ENCODE measurements around the gene SYT1. TPM values are rescaled to one million over a fixed set of nuclear protein-coding genes. Genes with fewer than 3 reads are reported as not detected.

Gene SYT1
- polyA plus RNA-seq, 1 donor = 1.0 TPM

DNA sequence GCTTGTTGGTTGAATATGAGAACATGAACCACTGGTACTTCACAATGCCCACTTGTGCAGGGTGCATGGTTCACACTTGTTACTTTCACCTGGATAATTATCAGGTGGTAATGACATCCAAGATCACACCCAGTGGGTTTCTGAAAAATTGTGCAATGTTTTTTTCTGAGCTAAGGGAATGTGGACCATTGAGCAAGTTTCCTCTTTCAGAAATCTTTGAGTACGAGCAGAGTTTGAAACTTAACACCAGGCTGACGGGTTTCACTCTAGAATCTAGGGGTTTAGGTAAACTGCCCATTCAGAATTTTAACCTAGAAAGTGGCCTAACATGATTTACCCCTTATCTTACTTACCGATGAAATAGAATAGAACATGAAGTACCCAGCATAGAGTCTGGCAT is 436.6 kb downstream of the SYT1 start:
- no peak for DNase-seq

GRCh38 chr12:79302162-79302814 is 437.7 kb downstream of the SYT1 start:
- no peak for DNase-seq

GRCh38 chr12:79307340-79307739 is 442.8 kb downstream of the SYT1 start:
- no peak for DNase-seq

GRCh38 chr12:79309039-79309438 is 444.5 kb downstream of the SYT1 start:
- no peak for DNase-seq

GRCh38 chr12:79317179-79317847 is 452.7 kb downstream of the SYT1 start:
- no peak for DNase-seq

GRCh38 chr12:79322905-79323304 is 458.3 kb downstream of the SYT1 start:
- no peak for DNase-seq

DNA sequence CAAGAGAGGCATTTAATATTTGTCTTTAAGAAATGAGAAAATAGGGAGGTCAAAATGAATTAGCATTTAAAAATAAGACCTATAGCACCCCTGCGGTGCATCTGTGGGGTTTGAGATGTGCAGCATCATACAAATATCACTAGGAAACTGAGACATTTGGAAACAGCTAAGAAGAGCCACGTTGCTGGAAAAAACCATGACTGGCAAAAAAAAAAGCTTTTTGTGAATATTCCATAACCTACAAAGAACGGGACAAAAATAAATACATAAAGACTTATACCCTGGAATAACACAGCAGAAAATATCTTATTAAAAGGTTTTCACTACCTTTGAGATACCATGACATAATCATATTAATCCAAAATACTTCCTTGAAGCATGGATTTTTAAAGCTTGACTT is 460.0 kb downstream of the SYT1 start:
- DNase-seq = no peak

DNA sequence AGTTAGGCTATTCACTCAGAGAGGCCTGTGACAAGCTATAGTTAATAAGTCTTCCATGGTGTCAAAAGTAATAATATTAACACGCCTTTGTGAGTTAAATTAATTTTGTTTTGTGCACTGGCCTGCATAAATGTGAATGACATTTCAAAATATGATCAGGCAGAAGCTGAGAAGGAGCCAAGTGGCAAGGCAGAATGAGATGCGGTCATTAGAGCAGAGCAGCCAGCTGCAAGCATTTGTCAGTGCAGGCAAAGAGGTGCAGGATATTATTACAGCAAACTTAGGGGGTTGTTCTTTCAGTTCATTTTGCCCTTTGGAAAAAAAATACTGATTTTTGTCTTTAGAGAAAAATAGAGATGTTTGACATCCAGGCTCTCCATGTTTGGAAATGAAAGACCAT is 461.6 kb downstream of the SYT1 start:
- peak; percentile 9 for DNase-seq

GRCh38 chr12:79326663-79327062 is 462.1 kb downstream of the SYT1 start:
- no peak for DNase-seq

DNA sequence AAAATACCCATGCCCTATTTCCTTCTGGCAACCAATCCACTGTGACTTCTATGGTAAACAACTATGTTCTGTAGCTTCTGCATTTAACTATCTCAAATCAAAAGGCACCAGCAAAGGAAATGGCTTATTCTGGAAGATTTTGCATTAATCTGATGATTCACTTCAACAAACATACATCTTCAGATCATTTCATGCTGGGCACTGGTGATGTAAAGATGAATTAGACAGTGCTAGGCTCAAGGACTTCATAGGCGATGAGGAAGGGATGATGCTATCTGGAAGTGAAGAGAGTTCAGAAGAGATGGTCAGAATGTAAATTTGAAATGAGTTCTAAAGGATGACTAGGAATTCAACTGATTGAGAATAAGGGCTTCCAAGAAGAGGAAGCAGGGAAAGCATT is 462.9 kb downstream of the SYT1 start:
- no peak for DNase-seq

- no peak for DNase-seq
Observed at GRCh38 chr12:79329933-79330332, 465.4 kb downstream of the SYT1 start.

- no peak for DNase-seq
Observed at GRCh38 chr12:79331870-79332269, 467.3 kb downstream of the SYT1 start.

DNA sequence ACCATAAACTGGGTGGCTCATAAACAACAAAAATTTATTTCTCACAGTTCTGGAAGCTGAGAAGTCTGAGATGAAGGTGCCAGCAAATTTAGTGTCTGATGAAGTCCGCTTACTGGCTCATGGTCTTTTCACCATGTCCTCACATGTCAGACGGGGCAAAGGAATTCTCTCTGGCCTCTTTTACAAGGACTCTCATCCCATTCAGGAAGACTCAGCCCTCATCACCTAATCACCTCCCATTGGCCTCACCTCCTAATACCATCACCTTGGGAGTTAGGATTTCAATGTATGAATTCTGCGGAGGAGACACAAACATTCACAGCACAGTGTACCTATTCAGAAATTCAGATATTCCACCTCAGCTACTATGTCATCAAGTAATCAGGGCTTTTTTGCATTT is 468.6 kb downstream of the SYT1 start:
- no peak for DNase-seq

GRCh38 chr12:79337662-79338290 is 473.2 kb downstream of the SYT1 start:
- DNase-seq = no peak

GRCh38 chr12:79344855-79345847 is 480.6 kb downstream of the SYT1 start:
- no peak for DNase-seq

GRCh38 chr12:79347866-79348265 is 483.3 kb downstream of the SYT1 start:
- DNase-seq = no peak

DNA sequence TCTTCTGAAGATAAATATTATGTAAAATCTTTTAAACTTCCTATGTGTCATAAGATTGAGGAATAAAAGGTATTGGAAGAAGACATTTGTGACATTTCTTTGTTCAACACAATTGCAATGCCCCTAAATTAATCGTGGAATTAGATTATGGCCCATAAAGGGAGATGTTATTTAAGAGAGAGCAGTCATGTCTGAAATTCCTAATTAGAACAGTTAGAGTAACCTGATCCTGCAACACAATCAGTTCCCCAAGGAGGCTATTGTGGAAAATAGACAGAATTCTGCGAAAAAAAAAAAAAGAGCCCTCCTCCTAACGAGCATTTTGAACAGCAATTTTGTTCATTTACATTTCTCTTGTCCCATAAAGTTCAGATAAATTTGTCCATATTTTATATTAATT is 486.7 kb downstream of the SYT1 start:
- DNase-seq = no peak

- DNase-seq = no peak
Observed at GRCh38 chr12:79356216-79356615, 491.6 kb downstream of the SYT1 start.

DNA sequence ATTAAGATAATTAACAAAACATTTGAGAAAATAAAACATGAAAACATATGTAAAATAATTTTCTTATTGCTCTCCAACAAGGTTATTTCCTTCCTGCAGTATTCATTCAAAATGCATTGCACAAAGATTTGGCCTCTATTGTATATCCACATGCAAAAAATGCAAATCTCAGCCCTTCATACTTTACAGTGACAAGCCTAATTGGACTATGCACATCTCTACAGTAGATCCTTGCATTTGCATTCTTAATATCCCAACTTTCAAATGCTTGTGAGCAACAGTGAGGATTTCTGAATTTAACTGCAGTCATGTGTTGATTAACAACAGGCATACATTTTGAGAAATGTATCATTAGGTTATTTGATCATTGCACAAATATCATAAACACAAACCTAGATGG is 492.5 kb downstream of the SYT1 start:
- DNase-seq = no peak

DNA sequence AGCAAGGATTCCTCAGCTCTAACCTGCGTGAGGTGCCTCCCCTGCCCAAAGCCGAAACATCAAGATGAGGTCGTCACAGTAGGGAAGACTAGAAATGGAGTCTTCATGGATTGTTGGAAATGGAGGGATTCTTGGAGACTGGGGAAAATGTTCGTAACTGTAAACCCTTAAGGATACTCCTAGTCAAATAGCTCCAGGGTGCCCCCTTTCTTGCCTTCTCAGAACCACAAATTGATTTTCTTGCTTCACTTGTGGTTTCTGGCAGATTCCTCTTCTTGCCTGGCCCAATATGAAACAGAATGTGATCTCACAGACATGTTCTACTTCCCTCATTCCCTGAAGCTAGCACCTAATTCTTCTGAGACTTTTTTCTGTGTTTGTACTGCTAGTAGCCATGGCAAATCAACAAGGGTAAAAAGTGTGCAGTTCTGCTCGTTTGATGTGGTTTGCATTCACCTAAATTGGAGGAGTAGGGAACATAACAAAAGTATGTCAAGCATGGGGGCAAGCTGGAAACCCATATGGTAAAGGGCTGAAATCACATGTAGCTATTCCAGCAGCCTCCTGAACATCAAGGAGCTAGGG is 494.2 kb downstream of the SYT1 start:
- DNase-seq = no peak

DNA sequence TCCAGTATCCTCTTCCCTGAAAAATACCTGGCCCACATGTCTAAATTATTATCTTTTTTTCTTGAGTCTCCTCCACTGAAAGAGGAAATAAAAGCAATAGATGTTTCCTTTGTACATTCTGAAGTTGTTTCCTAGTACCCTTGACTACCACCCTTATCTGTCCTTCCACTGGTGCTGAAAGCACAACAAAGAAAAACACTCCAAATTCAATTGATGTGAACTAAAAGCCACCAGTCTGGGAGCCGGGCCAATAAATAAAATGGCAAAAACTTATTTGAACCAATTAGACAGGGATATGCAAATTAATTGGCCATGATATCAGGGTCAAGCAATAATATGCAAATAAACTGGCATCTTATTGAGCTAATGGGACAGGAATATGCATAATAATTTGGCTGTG is 495.7 kb downstream of the SYT1 start:
- no peak for DNase-seq

- DNase-seq = no peak
Observed at GRCh38 chr12:79360936-79361335, 496.4 kb downstream of the SYT1 start.

DNA sequence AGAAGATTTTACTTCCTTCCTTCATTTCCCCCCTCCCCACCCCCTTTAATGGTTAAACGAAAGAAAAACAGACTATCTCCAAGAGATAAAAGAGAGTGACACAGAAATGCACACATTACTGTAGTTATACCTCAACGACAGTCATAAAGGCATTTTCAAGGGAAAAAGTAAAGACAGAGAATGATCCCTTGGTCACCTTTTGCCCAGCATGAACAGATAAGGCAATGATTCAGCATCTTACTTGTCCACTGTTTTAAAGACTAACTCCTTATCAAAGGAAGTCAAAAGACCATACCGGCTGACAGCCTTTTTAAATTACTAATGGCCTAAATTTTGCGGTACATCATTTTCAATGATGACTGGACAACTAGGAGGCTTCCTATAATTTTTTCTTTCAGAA is 499.6 kb downstream of the SYT1 start:
- DNase-seq = no peak
